SK-N-SH treated with all-trans-retinoic acid at 6 μM for 48 hours (cell line): ENCODE data around the gene CHRM4.

Source experiments
- ATAC-seq: fragments of 200-7000 bp; cut with Tn5 transposase; 3 replicates; pipeline ENCODE4 v1.9.1; 2020; ENCODE audit warnings: mild to moderate bottlenecking, moderate library complexity
- BACH2 ChIP-seq: fragments of 250-450 bp; sonication (Bioruptor Pico); IDR thresholded peaks from 2 replicates; pipeline ENCODE4 v1.9.0; 2021; ENCODE audit warnings: mild to moderate bottlenecking, borderline replicate concordance
- CREB5 ChIP-seq: fragments of 250-450 bp; sonication (Bioruptor Pico); IDR thresholded peaks from 2 replicates; pipeline ENCODE4 v1.5.1; 2020; ENCODE audit warnings: low read depth, mild to moderate bottlenecking, moderate library complexity
- CSRNP3 ChIP-seq: fragments of 250-450 bp; sonication (Bioruptor Pico); IDR thresholded peaks from 2 replicates; pipeline ENCODE4 v1.5.1; 2021; ENCODE audit warnings: mild to moderate bottlenecking, moderate library complexity
- ESRRG ChIP-seq: fragments of 250-450 bp; sonication (Bioruptor Pico); IDR thresholded peaks from 2 replicates; pipeline ENCODE4 v1.6.1; 2021; ENCODE audit warnings: mild to moderate bottlenecking
- GLIS3 ChIP-seq: fragments of 250-450 bp; sonication (Bioruptor Pico); IDR thresholded peaks from 2 replicates; pipeline ENCODE4 v1.5.0; 2020; ENCODE audit warnings: mild to moderate bottlenecking, moderate library complexity
- ISL1 ChIP-seq: fragments of 250-450 bp; sonication (Bioruptor Pico); IDR thresholded peaks from 2 replicates; pipeline ENCODE4 v2.1.2; 2022; ENCODE audit warnings: mild to moderate bottlenecking, moderate library complexity
- OSR1 ChIP-seq: fragments of 250-450 bp; sonication (Bioruptor Pico); IDR thresholded peaks from 2 replicates; pipeline ENCODE4 v1.8.0; 2022; ENCODE audit warnings: moderate library complexity, mild to moderate bottlenecking, inconsistent platforms
- PATZ1 ChIP-seq: fragments of 250-450 bp; sonication (Bioruptor Pico); IDR thresholded peaks from 2 replicates; pipeline ENCODE4 v1.8.0; 2020; ENCODE audit warnings: mild to moderate bottlenecking, moderate library complexity, borderline replicate concordance
- POU6F1 ChIP-seq: fragments of 250-450 bp; sonication (Bioruptor Pico); IDR thresholded peaks from 2 replicates; pipeline ENCODE4 v1.8.0; 2021; ENCODE audit warnings: low read depth, mild to moderate bottlenecking, moderate library complexity, borderline replicate concordance
- PPARA ChIP-seq: fragments of 250-450 bp; sonication (Bioruptor Pico); IDR thresholded peaks from 2 replicates; pipeline ENCODE4 v1.5.0; 2020; ENCODE audit warnings: mild to moderate bottlenecking, borderline replicate concordance
- RARB ChIP-seq: fragments of 250-450 bp; sonication (Bioruptor Pico); IDR thresholded peaks from 2 replicates; pipeline ENCODE4 v1.8.0; 2021; ENCODE audit warnings: mild to moderate bottlenecking, moderate library complexity
- SNAI2 ChIP-seq: fragments of 250-450 bp; sonication (Bioruptor Pico); IDR thresholded peaks from 2 replicates; pipeline ENCODE4 v1.5.0; 2020; ENCODE audit warnings: mild to moderate bottlenecking, moderate library complexity
- TCF4 ChIP-seq: fragments of 250-450 bp; sonication (Bioruptor Pico); IDR thresholded peaks from 2 replicates; pipeline ENCODE4 v1.8.0; 2021; ENCODE audit warnings: mild to moderate bottlenecking, moderate library complexity, borderline replicate concordance
- TOX ChIP-seq: fragments of 250-450 bp; sonication (Bioruptor Pico); IDR thresholded peaks from 2 replicates; pipeline ENCODE4 v1.8.0; 2021; ENCODE audit warnings: mild to moderate bottlenecking, moderate library complexity, borderline replicate concordance
- TSHZ2 ChIP-seq: fragments of 250-450 bp; sonication (Bioruptor Pico); IDR thresholded peaks from 2 replicates; pipeline ENCODE4 v1.5.0; 2020; ENCODE audit warnings: mild to moderate bottlenecking, moderate library complexity
- ZC3H10 ChIP-seq: fragments of 250-450 bp; sonication (Bioruptor Pico); IDR thresholded peaks from 2 replicates; pipeline ENCODE4 v1.5.1; 2021; ENCODE audit warnings: mild to moderate bottlenecking, moderate library complexity
- ZFP3 ChIP-seq: fragments of 250-450 bp; sonication (Bioruptor Pico); IDR thresholded peaks from 2 replicates; pipeline ENCODE4 v1.5.0; 2020; ENCODE audit warnings: mild to moderate bottlenecking, moderate library complexity
- ZFP30 ChIP-seq: fragments of 450-650 bp; formaldehyde crosslinking; IDR thresholded peaks from 2 replicates; pipeline ENCODE4 v1.5.0; 2022; ENCODE audit warnings: mild to moderate bottlenecking, moderate library complexity
- ZNF565 ChIP-seq: fragments of 450-650 bp; formaldehyde crosslinking; conservative IDR thresholded peaks from 2 replicates; pipeline ENCODE4 v1.5.0; 2020; ENCODE audit warnings: low read depth, mild to moderate bottlenecking, moderate library complexity
- ZNF70 ChIP-seq: fragments of 450-650 bp; formaldehyde crosslinking; IDR thresholded peaks from 2 replicates; pipeline ENCODE4 v1.5.0; 2020; ENCODE audit warnings: mild to moderate bottlenecking, moderate library complexity
- ZNF8 ChIP-seq: fragments of 450-650 bp; formaldehyde crosslinking; IDR thresholded peaks from 2 replicates; pipeline ENCODE4 v1.5.0; 2020; ENCODE audit warnings: mild to moderate bottlenecking, moderate library complexity

Gene CHRM4

GRCh38 chr11:46341454-46341853, 50.1 kb downstream of the CHRM4 start:
- no peak for ATAC-seq
- no peak for TF ChIP-seq ZNF8
- no peak for TF ChIP-seq ZNF565 (CRISPR knock-in tag)
- no peak for TF ChIP-seq TCF4 (CRISPR knock-in tag)
- TF ChIP-seq ZFP3 (CRISPR knock-in tag) = no peak
- TF ChIP-seq ISL1 (CRISPR knock-in tag) = no peak
- TF ChIP-seq ESRRG (CRISPR knock-in tag) = no peak
- TF ChIP-seq GLIS3 (CRISPR knock-in tag) = no peak
- TF ChIP-seq ZC3H10 (CRISPR knock-in tag) = no peak
- no peak for TF ChIP-seq TOX (CRISPR knock-in tag)
- TF ChIP-seq CSRNP3 = no peak
- no peak for TF ChIP-seq ZNF70 (CRISPR knock-in tag)
- TF ChIP-seq ZFP30 (CRISPR knock-in tag) = no peak
- TF ChIP-seq PPARA (CRISPR knock-in tag) = no peak
- no peak for TF ChIP-seq TSHZ2
- no peak for TF ChIP-seq RARB
- TF ChIP-seq POU6F1 (CRISPR knock-in tag) = no peak
- no peak for TF ChIP-seq BACH2 (CRISPR knock-in tag)
- no peak for TF ChIP-seq CREB5
- TF ChIP-seq SNAI2 (CRISPR knock-in tag) = no peak
- TF ChIP-seq PATZ1 (CRISPR knock-in tag) = no peak

GRCh38 chr11:46339816-46340215, 51.8 kb downstream of the CHRM4 start:
- no peak for ATAC-seq
- TF ChIP-seq GLIS3 (CRISPR knock-in tag) (no peak), PPARA (CRISPR knock-in tag) (no peak), OSR1 (CRISPR knock-in tag) (no peak), ZNF70 (CRISPR knock-in tag) (no peak), CREB5 (no peak), ZNF8 (no peak), RARB (no peak), CSRNP3 (no peak), ZNF565 (CRISPR knock-in tag) (no peak), SNAI2 (CRISPR knock-in tag) (no peak), ESRRG (CRISPR knock-in tag) (no peak), BACH2 (CRISPR knock-in tag) (no peak), POU6F1 (CRISPR knock-in tag) (no peak)
- TF ChIP-seq, all 23 proteins: peak for 0
